Measurements from ENCODE around the gene ZSCAN16.

- TF ChIP-seq CTCF (IDR thresholded peaks at IDR 0.05) = no peak
- TF ChIP-seq POLR2A (IDR thresholded peaks at IDR 0.05) = no peak
Measured at GRCh38 chr6:28141500-28142329, 17.3 kb downstream of the ZSCAN16 start, which contains the start of gene ZKSCAN8.
